ENCODE data around the gene GCNT2.
"Not testable (repeated sequence)": the region's sequence is repeated elsewhere in the genome, so short reads cannot be mapped to it uniquely, and the experiment has no call there.

The GCNT2 gene

DNA sequence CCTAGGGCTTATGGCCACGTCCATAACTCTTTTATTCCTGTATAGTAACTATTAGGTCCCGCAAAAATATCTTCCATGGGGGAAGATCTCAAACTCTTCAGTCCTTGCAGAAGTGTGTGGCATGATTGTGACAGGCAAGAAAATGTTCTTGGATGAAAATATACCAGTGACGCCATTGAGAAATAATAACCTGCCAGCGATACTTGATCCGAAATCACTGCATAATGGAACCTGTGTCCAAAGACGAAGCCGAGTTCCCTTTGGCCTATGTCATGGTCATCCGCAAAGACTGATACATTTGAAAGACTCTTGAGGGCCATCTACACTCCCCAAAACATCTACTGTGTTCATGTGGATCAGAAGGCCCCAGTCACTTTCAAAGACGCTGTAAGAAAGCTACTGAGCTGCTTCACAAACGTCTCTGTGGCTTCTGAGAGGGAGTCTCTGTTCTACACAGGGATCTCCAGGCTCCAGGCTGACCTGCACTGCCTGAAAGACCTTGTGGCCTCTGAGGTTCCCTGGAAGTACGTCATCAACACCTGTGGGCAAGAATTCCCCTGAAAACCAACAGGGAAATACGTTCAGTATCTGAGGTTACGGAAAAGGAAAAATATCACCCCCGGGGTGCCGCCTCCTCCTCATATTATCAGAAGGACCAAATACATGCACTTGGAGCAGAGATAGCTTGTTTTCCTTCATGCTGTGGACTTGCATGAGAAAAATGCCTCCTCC is 6.9 kb upstream of the GCNT2 start:
- no peak for DNase-seq

DNA sequence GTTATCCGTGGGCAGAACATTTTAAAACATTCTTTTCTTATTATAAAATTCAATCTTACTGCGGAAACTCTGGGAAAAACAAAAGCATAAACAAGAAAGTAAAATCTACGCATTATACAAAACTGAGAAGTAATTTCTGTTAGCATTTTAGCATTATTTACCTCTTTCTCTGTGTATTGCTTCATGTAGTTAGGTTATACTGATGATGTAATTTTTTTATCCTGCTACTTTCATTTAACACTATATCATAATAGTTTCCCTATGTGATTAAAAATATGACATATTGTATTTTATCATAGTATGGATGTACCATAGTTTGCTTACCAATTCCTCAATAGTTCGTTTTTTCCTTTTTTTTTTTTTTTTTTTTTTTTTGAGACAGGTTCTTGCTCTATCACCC is 4.2 kb upstream of the GCNT2 start:
- no peak for DNase-seq

DNA sequence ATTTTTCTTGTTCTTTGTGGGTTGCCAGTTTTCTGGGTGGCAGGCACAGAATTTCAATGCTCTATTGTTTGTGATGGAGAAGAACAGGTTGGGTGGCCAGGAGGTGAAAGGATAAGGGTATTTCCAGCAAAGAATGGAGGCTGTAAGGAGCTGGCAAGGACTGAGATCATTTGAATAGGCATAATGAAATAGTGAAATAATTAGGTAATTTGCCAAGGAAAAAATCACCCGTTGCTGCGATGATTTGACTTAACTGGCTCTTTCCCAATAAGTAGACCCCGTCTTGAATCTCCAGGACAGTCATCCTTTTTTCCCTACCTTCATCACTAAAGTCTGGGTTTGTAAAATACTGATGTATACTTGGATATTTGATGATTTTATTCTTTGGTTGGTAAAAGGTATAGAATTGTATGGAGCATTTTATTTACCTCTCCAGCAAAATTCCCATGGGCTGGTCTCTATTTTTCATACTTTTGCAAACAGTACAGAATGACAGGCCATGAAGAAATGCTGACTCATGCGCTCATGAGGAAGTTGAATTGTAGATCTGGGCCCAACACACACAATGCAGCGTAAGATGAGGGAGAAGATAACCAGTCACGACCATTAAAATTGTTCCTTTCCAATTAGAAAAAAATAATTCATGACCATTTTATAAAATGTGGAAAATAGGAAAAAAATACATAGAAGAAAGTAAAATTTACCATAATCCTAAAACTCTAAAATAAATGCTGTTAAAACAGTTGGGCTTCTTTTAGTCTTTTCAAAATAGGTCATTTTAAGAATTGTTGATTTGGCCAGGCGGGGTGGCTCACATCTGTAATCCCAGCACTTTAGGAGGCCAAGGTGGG is 2.4 kb upstream of the GCNT2 start:
- no peak for DNase-seq

DNA sequence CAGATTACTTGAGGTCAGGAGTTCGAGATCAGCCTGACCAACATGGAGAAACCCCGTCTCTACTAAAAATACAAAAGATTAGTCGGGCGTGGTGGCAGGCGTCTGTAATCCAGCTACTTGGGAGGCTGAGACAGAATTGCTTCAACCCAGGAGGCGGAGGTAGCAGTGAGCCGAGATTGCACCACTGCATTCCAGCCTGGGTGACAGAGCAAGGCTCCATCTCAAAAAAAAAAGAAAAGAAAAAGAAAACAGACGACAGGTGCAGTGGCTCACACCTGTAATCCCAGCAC is 1.8 kb upstream of the GCNT2 start:
- DNase-seq: not testable (repeated sequence)

DNA sequence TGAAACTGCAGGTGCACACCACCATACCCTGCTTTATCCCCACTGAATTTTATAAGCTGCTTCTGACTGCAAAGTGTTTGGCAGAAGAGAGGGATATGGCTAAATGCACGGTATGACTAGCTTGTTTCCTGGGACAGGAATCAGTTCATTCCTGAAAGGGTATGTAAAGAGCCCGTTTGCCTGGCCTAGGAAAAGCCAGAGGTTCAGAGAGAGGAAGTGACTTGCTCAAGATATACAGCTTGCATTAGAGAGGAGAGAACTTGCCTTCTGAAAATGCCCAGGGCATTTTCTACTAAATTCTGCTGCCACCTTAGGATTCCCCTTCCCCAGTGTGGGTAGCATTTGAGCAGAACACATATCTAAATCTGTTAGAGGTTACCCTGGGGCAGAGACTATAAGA is 683 bp upstream of the GCNT2 start:
- no peak for DNase-seq

DNA sequence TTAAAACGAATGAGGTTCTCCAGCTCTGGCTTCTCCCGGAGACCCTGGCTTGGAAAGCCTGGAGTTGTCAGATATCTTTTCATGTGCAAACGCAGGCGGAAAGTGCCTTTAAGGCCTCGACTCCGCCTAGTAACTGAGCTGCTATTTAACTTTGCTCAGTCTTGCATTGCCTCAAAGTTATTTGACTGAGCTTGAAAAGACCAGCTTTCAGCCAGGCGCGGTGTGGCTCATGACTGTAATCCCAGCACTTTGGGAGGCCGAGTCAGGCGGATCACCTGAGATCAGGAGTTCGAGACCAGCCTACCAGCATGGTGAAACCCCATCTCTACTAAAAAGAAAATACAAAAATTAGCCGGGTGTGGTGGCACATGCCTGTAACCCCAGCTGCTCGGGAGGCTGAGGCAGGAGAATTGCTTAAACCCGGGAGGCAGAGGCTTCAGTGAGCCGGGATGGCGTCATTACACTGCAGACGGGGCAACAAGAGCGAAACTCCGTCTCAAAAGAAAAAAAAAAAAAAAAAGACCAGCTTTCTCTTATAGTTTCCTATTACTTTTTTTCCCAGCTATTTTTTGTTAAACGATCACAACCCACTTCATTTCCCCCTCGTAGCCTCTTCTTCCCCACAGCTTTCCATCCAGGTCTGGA is 1.9 kb downstream of the GCNT2 start:
- no peak for DNase-seq

DNA sequence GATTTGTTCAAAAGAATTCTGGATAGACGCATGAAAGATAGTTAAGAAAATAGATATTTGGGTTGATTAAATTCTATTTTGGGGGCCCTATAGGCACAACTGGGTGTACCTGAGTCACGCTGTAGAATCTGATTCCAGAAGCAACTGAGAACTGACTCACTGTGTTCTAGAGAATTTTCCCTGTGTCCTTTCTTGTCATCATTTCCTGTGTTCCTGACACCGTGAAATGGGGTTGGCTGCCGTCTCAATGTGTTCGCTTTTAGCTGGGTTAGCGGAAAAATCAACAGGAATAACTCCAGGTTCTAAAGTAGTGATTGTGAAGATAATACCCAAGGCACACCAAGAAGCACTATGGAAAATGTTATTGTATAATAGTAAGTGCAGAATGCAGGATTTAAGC is 5.0 kb downstream of the GCNT2 start:
- DNase-seq: no peak

DNA sequence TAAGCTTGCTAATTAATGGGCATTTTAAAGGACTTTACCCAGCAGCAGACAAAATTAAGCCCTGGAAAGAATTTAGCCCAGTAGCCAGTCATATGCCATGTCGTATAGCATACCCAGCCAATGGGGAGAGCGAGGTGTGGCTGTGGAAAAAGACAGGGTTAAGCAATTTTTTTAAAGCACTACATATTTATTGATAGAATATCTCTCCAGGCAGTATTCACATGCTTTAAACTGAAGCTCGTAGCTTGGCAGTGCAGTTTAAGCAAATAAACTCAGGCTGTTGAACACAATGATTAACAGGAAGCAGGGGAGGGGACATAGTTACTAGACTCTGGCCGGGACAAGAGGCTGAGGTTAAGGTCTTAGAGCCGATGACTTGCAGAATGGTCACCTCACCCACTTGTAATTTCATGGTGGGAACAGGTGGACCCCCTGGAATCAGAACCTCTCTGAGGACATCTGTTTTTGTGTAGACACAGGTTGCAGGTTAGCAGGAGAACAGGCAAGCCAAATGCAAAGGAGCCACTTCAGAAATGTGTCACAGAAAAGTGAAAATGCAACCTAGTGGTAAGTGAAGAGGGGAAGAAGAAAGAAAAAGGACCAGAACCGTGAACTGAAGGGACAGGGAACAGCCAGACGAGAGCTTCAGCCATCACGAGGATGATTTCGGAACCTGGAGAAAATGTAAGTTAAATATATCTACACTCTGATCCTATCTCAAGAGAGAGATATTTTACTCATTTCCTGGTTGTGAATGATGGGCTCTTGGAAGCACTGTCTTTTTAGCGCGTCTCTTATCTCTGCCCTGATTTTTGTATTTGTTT is 7.2 kb downstream of the GCNT2 start:
- DNase-seq: no peak

DNA sequence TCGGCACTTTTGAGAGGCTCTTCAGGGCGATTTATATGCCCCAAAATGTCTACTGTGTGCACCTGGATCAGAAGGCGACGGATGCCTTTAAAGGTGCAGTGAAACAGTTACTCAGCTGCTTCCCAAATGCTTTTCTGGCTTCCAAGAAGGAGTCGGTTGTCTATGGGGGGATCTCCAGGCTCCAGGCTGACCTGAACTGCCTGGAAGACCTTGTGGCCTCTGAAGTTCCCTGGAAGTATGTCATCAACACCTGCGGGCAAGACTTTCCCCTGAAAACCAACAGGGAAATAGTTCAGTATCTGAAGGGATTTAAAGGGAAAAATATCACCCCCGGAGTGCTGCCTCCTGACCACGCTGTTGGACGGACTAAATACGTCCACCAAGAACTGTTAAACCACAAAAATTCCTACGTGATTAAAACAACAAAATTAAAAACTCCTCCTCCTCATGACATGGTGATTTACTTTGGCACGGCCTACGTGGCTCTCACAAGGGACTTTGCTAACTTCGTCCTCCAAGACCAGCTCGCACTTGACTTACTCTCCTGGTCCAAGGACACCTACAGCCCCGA is 8.2 kb downstream of the GCNT2 start:
- DNase-seq: no peak

DNA sequence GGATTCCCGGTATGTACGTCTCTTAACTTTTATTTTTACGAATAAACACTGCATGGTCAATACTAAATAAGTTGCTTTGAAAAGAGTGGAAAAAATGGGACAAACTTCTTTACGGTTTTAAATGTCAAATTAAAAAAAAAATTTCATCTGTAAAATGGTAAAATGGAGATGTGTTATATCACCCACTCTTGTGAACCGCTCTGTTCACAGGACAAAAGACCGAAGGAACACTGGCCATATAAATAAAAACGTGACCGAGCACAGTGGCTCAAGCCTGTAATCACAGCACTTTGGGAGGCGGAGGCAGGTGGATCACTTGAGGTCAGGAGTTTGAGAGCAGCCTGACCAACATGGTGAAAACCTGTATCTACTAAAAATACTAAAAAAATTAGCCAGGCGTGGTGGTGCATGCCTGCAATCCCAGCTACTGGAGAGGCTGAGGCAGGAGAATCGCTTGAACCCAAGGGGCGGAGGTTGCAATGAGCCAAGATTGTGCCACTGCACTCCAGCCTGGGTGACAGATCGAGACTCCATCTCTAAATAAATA is 8.8 kb downstream of the GCNT2 start:
- not testable (repeated sequence) for DNase-seq

DNA sequence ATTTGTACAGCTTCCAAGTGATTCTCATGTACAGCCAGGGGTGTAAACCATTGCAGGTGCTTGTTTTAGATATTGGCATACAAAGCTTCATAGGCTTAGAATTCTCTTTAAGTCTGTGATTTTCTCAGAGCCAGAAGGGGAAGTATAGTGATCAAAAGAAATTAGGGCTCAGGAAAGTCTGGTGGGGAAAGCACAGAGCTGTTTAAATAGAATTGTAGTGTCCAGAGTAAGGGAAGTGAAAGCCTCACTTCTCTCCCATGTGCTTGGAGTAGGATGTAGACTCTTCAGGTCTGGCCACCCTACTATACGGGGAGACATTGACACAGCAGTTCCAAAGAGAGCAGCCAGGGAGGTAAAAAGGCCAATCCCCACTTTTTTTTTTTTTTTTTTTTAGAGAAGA is 10.4 kb downstream of the GCNT2 start:
- no peak for DNase-seq

DNA sequence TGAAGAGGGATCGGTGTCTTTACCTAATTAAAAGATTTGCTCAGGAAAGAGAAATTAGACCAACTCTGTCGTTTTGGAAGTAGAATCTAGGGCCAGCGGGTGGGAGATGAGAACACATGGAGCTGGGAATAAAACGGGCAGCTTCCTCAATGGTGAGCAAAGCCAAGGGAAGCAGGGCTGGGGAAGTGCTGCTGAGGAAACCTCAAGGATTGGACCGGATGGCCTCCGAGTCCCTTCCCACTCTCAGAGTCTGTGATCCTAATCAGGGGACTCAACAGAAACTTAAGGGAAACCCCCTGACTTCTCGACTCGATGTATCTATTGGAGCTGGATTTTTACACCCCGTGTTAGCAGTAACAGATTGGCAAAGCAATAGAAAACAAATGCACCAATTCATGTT is 10.8 kb downstream of the GCNT2 start:
- DNase-seq: no peak

DNA sequence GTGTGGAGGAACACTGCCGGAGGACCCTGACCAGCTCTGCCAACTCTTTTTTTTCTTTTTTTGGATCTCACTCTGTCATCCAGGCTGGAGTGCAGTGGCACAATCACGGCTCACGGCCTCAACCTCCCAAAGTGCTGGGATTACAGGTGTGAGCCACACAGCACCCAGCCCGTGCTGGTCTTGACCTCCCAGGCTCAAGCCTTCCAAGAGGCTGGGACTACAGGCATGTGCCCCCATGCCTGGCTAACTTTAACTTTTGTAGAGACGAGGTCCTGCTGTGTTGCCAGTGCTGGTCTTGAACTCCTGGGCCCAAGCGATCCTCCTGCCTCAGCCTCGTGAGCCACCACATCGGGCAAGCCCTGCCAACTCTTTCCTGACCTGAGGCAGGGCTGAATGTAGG is 11.2 kb downstream of the GCNT2 start:
- no peak for DNase-seq

DNA sequence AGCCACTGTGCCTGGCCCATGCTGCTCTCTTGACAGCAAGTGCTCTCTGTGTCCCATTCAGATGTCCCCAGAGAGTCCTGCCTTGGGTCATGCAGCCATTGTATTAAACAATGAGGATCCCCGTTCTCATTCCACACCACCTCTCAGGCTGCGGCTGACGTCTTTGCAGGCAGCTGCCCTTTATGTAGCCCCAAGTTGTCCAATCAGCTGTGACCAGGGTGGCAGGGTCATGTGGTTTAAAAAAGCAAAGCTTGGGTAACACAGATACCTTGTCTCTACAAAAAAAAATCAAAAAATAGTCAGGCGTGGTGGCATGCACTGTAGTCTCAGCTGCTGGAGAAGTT is 13.2 kb downstream of the GCNT2 start:
- DNase-seq: no peak

DNA sequence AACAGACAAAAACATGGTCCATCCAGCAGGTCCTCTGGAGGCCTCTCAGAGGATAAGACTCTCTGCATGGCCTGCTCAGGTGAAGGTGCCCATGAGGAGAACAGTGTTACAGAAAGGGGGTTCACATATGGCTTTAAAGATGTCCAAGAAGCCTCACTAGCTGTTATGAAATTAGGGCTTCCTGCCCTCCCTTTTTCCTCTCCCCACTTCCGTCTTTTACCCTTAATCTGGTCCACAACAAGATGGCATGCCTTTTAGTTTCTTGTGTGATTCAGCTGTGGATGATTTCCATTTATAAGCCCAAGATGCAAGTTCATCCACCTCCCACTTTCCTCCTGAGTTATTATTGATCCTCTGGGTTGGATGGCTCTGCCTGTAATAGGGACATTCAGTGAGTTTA is 14.0 kb downstream of the GCNT2 start:
- no peak for DNase-seq

DNA sequence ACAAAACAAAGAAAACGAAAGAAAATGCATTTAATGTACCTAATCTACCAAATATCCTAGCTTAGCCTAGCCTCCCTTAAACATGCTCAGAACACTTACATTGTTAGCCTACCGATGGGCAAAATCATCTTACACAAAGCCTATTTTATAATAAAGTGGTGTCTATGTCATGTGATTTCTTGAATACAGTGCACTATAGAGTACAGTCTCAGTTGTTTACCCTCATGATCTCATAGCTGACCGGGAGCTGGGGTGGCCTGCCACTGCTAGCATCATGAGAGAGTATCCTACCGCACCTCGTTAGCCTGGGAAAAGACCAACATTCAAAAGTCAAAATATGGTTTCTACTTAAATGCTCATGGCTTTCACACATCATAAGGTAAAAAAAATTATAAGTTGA is 16.6 kb downstream of the GCNT2 start:
- no peak for DNase-seq

DNA sequence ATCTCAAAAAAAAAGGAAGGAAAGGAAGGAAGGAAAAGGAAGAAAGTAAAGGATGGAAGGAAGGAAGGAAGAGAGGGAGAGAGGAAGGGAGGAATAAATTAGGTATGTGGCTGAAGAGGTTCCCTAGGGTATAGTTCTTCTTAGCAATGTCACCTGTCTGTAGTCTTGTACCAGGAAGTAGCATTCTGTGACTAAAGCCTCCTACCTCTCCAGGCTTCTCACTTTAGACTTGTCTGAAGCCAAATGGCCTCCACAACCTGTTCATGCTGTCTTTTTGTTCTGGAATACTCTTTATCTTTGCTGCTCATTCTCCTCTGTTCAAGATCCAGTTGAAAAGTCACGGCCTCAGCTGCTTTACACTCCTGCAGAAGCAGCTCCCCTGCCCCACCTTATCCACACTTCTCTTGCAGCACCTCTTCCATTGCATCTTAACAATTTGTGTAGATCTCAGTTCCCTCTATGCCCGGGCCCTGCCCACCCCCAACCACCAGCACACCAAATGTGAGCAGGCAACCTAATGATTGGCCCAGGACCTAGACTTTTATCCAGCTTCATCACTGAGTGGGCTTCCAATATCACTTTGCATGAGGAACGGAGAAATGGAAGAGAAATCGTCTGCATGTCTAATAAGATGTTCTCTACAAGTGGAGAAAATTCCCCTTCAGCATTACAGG is 19.1 kb downstream of the GCNT2 start:
- no peak for DNase-seq

DNA sequence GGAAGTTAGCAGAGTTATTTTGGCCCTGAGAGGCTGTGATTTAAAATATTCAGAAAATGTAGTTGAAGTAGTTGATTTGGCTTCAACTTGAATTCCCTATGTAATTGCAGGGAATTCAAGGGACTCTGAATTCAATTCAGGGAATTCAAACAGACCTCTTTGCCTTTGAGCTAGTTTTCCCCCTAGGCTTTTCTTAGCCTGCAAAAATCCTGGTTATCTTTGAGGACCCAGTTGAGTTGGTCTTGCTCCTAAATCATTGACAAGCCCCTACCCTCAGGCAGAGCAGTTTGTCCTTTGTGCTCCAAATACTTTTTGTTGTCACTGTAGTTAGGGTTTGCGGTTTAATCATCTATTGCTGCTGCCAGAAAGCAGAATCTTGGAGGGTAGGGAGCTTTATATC is 20.4 kb downstream of the GCNT2 start:
- DNase-seq: no peak

DNA sequence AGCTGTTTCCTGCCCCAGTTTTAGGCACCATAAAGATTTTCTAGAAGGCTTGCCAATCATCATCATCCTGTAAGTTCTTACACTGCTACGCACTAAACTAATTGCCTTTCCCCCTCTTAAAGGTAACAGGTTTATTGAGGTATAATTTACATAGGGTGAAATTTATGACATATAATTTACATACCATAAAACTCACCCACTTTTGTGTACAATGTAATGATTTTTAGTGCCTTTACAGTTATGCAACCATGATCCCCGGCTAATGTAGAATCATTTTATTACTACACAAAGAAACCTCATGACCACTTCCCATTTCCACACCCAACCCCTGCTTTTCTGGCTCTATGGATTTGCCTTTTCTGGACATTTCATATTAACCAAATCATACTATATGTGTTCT is 21.1 kb downstream of the GCNT2 start:
- DNase-seq: no peak

DNA sequence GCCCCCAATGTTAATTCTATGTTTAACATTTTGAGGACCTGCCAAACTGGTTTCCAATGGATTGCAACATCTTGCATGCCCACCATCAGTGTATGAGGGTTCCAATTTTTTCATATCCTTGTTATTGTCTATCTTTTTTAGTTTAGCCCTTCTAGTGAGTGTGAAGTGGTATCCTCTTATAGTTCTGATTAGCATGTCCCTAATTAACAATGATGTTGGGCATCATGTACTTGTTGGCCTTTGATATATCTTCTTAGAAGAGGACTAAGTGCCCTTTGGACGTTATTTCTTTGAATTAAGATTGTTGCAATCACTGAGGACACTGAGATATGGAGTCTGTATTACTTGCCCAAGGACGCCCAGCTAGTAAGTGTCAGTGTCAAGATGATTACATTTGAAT is 22.3 kb downstream of the GCNT2 start:
- DNase-seq: no peak

DNA sequence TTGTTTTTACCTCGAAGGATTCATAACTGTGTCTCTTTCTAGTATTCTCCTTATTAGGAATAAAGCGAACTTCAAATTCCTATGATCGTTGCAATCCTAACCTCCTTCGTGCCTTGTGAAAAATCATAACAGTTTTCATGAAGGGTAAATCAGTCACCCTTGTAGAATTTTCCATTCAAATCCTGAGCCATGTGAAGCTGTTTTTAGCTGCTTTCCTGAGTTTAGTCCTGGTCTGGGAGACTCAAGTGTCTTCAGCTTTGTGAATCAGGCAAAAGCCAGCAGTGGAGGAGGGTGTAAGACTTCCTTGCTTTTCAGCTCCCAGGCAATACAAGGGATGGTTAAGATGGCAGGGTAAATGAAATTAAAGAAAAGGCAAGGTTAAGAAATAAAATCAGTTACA is 24.3 kb downstream of the GCNT2 start:
- no peak for DNase-seq

DNA sequence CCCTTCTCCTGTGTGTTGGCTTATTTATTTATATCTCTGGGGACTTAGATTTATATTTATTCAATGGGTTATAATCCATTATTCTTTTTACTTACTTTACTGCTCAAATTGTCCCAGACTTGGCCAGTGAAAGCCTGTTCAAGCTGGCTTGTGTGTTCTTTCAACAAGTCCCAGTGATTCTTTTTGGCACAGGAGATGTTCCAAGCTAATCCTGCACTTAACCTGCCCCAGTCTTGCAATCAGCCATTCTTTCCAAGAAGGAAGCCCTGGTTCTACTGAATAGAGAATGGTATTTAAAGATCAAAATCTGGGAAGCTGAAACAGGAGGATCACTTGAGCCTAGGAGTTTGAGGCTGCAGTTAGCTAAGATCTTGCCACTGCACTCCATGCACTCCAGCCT is 26.7 kb downstream of the GCNT2 start:
- no peak for DNase-seq

Data from eye (tissue), 1 donor.